ENCODE results near the gene SPATA2. TPM values are rescaled to one million over a fixed set of nuclear protein-coding genes. Genes with fewer than 3 reads are reported as not detected.
"Not testable (repeated sequence)": the region's sequence is repeated elsewhere in the genome, so short reads cannot be mapped to it uniquely, and the experiment has no call there.

The SPATA2 gene
- total RNA-seq, 1 donor from 2014 or later, result 0.64 TPM

DNA sequence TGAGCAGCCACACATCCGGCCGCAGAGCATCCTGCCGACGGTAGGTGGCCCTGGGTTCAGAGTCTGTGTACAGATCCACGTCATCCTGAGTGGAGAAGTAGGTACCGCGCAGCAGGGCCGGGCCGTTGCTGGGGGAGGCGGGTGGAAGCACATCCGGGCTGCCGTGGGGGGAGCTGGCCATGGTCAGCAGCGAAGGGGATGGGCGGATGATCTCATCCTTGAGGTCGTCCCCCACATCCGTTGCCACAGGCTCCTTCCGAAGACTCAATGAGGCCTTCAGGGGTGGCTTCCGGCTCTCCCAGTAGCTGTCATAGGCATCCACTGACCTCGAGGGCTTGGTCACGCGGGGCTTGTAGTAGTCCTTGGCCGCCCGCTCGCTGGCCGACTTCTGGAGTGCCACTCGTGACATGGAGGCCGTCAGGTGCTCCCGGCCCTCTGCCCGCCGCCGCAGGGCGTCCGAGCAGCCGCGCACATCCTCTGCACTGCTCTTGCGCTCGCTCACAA lies 9.2 kb downstream of the SPATA2 start:
- no peak for DNase-seq (ENCODE audit: low read depth in 2 of 2)

DNA sequence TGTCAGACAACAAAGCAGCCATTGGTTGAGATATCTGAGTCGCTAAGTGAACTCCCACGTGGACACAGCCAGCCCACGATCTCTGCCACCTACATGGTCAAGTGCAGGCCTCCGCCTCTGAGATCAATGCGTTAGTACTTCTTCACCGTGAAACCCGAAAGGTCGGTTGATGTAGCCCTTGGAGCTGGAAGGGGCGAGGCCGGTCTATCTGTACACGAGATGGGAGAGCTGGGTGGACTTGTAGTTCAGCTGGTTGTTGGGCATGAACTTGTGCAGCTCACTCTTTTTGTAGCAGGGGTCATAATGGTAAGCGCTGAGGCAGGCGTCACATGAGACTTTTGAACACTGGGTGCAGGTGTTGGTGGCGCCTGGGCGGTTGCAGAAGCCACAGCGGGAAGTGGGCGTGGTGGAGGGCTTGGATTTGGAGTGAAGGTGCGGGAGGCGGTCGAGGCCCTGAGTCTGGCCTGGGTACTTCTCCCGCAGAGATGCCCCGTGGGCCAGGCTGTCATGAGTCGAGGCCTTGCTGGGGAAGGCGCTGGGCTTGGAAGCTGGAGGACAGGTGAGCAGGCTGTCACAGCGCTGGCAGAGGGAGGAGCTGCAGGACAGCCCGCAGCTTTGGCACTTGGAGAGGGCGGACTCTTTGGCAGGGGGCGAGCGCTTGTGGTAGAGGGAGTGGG lies 9.8 kb downstream of the SPATA2 start:
- DNase-seq (ENCODE audit: low read depth in 2 of 2), result no peak

DNA sequence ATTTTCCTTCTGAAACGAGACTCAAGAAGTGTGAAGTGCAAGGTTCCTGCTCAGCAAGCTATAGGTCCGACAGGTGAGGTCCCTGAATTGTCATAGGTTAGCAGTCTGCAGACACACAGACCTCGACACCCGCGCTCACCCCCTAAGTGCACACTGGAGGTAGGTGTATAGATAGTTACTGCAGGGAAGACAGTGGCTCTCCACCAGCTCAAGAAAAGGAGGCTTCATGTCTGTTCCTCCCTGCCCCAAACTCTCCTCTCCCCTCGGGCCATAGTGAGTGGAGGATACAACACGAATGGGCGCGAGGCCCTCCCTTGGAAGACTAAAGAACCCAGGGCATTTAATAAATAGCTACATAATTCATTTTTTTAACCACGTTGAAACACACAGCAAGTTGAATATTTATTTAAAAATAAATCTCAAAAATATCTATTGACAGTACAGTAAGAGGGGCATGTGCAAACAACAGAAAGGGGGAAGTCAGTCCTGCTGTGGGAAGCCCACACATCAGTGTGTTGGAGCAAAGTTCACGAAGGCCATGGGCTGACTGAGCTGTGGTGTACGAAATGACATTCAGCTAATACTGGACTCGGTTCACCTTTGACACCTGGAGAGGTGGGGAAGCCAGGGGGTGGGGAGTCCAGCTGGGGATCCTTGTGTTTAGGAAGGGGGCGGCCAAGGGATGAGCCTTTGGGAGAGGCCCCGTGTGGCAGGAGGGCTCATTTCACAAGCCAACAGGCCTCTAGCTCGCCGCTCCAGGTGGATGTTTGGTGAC lies 10.7 kb downstream of the SPATA2 start:
- DNase-seq (ENCODE audit: low read depth in 2 of 2), result no peak

DNA sequence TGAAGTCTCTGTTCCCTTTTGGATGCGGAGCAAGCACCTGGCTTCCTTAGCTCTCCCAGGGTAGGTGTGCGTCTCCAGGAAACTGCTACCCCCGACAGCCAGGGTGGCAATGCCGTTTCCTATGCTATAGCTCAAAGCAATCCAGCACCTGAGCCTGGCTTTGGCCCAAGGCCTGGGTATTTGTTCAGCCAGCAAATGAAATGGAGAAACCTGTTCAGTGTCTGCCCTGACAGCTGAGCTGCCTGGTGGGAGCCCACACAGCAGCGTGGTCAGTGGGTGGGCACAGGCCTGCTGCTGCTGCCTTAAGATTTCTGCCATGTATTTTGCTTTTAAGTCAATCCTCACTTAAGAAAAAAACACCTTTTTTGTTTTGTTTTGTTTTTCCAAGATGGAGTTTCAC lies 13.7 kb downstream of the SPATA2 start:
- DNase-seq (ENCODE audit: low read depth in 2 of 2), result no peak

DNA sequence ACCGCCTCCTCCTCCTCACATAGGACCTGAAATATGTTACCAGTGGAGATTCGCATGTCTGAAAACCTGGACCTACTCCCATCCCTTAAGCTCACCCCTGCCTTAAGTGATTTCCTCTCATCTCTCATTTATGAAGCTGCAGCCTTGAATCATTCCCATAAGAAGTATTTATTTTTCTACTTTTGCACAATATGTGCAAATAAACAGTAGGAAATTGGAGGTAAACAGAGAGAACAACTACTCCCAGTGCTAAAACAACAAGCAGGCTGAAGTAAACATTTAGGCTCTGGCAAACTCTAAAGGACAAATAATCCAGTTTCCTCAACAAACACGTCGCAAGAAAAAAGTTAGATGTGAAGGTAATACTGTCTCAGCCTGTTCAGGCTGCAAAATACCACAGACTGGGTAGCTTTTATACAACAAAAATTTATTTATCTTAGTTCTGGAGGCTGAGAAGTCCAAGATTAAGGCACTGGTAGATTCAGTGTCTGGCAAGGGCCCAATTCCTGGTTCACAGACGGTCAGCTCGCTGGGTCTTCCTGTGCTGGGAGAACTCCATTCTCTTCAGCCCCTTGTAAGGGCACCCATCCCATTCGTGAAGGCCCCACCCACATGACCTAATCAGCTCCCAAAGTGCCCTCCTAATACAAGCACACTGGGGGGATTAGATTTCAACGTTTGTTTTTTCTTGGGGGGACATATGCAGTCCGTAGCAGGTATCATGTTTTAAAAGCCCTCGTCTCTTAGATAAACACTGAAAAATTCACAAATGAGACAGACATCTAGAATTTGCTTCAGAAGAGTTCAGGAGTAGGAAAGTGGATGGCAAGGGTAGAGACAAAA lies 15.6 kb downstream of the SPATA2 start:
- DNase-seq (ENCODE audit: low read depth in 2 of 2), result no peak

DNA sequence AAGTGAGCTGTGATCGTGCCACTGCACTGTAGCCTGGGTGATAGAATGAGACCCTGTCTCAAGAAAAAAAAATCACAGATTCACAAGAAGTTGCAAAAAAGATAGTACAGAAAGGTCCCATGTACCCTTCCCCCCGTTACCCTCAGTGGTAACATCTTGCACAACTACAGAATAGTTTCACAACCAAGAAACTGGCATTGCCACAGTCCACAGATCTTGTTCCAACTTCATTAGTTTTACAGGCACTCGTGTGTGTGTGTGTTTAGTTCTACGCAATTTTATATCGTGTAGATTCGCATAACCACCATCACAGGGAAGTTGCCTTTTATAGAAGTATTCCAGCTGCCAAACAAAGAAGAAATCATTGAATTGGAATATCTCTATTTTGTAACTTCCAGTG lies 19.1 kb downstream of the SPATA2 start:
- no peak for DNase-seq (ENCODE audit: low read depth in 2 of 2)

DNA sequence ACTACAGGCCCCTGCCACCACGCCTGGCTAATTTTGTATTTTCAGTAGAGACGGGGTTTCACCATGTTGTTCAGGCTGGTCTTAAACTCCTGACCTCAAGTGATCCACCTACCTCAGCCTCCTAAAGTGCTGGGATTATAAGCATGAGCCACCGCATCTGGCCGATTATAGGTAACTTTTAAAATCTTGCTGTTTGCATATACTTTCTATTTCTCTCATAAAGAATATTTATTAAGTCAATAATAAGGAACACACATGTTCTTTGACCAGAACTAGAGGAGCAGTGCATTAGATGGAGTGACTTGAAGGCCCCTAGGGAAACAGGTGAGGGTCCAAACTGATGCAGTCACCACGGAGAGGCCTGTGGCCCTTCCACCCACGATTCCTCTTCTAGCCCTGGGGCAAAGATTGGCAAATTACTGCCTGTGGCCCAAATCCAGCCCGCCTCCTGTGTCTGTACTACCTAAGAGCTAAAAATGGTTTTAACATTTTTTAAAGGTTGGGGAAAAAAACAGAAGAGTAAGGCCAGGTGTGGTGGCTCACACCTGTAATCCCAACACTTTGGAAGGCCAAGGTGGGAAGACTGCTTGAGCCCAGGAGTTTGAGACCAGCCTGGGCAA lies 19.7 kb downstream of the SPATA2 start:
- not testable (repeated sequence) for DNase-seq (ENCODE audit: low read depth in 2 of 2)

DNA sequence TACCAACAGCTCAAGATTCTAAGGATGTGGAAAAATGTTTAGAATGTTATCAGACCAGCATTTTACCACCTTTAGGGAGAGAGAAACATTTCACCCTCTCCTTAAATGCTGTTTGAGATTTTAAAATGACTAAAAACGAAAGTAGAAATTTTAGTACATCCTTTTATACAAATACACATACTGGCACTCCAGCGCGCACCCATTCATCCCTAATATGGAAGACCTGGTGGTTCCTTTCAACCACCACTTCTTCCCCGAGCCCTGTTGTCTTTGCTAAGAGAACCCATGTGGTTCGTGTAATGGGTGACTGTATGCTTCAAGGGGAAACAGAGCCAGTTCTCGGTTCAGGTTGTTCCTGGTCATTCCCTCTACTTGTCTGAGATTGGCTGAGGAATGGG lies 21.3 kb downstream of the SPATA2 start:
- DNase-seq (ENCODE audit: low read depth in 2 of 2), result no peak

DNA sequence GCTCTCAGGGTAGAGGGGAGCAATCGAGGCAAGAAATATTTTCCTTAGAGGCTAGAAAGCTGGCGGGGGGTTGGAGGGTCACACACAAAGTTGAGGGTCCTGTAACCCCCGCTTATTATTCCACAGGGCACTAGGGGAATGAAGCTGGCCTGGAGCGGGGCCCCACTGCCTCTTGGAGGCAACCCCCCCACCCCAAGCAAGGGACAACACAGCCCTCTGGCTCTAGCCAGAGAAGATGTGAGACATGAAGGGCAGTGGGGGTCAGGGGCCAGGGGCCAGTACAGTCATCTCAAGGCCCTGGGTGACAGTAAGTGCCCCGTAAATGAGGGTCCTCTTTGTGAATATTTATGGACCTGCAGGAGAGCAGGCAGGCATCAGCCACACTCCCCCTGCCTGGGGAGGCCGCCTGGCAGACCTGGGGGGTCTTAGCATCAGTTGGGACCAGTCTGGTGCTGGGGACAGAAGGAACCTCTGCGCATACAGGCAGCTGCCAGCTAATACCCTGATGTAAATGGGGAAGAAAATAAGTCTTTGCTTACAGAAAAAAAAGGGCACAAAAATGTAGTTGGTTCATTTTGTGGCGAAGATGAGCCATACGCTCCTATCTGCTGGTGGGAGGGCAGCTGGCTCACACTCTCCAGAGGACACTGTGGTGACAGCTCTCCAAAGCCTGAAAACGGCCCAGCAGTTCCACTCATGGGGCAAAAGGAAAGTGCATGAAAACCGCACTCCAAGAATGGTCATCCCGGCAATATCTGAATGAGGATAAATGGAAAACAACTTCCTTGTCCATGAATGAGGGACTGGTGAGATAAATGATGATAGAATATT lies 21.9 kb downstream of the SPATA2 start:
- DNase-seq (ENCODE audit: low read depth in 2 of 2), result no peak

DNA sequence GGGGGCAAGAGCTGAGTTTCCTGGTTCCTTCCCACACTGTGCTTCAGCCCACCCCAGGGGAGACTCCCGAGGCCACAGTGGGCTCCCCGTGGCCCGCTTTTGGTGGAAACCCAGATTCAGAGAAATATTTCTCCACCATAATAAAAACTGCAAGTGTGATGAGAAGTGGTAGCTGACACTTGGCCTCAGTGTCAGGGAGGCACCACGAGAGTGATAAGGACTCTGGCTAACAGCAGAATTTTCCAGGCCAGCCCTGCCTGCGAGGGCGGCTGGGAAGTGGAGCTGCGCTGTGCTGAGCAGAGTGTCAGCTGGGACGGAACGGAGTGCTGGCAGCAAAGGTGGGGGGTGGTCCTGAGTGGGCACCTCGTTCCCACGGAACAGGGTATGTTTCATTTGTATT lies 22.5 kb downstream of the SPATA2 start:
- DNase-seq (ENCODE audit: low read depth in 2 of 2), result no peak

DNA sequence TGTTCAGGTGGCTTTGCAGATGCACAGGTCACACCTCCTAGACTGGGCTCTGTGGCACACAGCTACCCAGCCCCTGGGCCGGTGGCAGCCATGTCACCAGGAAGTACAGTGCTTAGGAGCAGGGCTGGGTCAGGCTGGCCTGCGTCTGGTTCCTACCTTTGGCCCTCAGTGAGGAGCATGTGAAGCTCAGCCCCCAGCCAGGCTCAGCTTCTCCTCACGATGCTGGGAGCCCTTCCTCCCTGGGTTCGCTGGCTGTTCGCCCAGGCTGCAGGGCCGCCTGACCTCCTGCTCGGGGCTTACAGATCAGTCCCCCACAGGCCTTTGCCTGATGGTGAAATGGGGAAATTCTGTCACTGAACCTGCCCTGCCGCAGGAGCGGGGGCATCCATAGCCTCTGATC lies 23.1 kb downstream of the SPATA2 start:
- DNase-seq (ENCODE audit: low read depth in 2 of 2), result no peak

DNA sequence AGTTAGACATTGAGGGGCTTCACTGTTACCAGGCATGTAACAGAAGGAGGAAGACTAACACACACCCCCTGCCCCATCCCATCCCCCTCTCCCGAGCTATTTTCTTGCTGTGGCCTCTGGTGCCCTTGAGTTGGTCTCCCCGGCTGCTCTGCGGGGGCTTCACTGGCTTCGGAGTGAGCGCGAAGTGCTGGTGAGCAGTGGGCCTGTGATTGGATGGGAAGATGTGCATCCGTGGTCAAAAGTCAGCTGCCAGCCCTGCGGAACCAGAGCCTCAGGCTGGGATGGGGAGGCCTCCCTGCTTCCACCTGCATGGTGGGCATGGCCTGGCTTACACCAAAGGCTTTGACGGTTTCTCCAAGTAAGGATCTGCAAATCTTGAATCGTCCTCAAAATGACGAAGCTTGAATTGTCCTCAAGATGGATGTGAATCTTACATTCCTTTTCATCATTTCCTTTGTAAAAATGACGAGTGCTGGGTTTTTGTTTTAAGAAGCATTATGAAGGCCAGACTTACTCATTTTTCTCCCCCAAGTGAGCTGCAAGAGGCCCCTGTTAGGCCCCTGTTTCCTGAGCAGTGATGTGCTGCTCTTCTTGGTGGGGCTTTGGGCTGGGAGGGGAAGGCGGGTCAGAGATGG lies 23.7 kb downstream of the SPATA2 start:
- DNase-seq (ENCODE audit: low read depth in 2 of 2), result no peak

DNA sequence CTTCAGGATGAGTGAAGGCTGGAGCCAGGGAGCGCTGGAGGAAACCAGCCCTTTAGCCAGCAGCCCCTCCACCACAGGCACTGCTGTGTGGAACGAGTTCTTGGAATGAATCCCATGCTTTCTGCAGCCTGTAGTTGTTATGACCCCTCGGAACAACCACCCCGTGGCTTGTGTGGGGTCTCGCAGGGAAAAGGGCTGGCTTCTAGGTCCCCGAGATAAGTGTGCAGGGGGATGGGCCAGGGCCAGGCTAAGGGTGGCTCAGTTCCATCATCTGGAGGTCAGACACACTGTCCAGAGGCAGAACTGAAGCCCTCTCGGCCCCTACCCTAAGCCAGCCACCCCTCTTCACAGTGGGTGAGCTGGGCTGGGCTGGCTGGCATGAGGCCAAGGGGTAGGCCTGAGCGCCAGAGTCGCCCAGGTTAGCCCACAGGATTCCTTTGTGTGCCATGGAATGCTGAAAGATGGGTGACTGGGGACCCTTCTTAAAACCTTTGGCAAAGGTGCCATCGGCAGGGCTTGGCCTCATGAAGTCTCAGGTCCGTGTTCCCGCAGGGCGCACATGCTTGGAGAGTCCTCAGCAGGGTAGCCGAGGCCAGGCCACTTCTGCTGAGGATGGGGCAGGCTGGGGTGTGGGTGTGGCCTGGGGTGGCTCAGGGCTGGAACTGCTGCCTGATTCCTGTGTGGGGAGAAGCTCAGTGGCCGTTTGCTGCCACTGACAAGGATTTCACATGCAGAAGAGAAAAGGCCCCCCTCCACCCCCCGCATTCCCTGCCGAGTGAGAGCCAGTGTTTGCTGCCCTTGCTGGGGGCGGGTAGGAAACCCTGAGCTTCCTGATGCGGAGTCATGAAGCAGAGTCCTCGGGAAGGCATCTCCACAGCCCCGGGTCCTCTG lies 24.6 kb downstream of the SPATA2 start:
- DNase-seq (ENCODE audit: low read depth in 2 of 2), result peak in 1 of 2 donors; percentile 37

DNA sequence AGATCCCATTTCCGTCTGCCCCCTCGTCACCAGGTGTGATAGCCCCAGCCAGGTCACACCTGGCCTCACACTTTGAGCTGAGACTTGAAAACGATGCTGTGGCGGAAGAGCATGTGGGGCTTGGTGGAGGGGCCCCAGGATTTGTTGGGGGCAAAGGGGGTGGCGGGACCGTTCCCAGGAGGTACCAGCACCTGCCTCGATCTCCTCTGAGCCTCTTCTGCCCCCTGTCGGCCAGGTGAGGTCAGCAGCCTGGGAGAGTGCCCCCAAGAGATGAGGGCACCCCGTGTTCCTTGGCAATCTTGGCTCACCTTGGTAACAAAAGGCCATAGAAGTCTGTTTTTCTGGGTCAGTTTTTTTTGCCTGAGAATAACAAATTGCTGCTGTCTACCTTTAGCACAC lies 25.4 kb downstream of the SPATA2 start:
- no peak for DNase-seq (ENCODE audit: low read depth in 2 of 2)

DNA sequence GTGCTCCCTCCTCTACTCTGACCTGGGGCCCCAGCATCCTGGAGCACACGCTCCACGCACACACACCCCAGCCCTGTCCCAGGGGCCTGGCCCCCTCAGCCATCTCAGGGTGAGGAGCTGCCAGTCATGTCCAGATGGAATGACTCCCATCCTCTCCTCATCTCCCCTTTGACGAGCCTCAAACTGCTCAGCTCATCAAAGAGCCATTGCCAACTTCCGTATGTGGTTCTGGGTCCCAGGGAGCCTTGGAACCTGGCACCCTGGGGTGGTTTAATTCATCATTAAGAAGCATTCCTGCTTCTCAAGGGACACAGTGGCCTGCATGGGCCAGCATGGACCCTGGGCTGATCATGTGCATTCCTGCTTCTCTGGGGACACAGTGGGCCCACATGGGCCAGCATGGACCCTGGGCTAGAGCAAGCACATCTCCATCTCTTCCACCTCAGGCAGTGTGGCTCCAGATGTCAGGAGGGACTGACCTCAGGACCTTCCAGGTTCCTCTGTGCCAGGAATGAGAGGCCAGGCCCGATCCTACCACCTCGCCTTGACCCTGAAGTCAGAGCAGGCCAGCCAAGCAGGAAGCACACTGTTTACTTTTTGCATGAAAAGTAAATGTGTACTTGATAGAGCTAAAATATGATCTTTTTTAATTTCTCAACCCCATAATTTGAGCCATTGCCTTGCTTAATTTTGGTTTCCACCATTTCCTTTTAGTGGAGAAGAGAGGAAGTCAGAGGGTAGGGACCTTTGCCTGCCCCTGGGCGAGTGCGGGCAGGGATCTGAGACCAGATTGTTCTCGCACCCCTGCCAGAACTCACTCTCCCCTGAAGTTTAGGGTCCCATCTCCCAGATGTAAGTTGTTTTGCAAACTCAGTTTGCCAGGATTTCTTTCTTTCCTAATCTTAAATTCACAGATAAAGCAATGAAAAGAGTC lies 26.1 kb downstream of the SPATA2 start:
- no peak for DNase-seq (ENCODE audit: low read depth in 2 of 2)

DNA sequence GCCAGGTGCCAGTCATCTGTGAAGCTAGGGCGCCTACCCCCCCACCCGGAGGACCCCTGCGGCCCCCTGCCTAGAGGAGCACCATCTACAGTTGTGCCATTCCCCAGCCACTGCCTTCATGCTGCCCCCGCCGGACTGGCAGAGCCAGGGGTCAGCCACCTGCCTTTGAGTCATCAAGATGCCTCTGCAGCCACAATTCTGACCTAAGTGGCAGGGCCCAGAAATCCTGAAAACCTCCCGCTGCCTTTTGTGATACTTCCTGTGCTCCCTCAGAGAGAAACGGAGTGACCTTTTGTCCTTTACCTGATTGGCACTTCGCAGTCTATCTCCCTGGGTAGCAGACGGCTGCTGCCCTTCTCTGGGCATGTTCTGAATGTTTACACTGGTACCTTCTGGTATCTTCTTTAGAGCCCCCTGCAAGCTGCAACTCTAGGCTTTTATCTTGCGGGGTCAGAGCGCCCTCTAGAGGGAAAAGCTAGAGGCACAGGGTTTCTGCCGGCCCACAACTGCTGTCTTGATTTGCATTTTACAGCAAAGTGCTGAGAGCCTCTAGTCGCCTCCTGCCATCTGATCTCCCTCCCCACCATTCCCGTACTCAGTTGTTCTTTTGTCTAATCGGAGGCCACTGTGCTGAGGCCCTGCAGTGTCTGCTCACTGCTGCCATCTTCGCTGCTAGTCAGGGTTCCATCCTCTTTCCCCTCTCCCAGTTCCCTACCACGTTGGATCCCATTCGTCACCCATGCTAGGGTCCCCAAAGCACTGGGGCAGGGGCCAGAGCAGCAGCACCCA lies 26.9 kb downstream of the SPATA2 start:
- peak; percentile 23 to 63 for DNase-seq (ENCODE audit: low read depth in 2 of 2)

Measured in dermis microvascular lymphatic vessel endothelial cell (primary cell).